Neural cell (in vitro differentiated cells): ENCODE data around the gene SDHB. TPM values are rescaled to one million over a fixed set of nuclear protein-coding genes. Genes with fewer than 3 reads are reported as not detected.

Source experiments
- H2AFZ ChIP-seq: fragments of 200-600, 300-800 bp; sonication (generic), shearing (Covaris generic); 2 replicates; pipeline ENCODE4 v1.6.0; 2014; ENCODE audit warnings: low read depth, mild to moderate bottlenecking, antibody characterized with exemption, low read length, moderate library complexity
- H3F3A ChIP-seq: fragments of 200-600 bp; shearing (Covaris generic); 2 replicates; pipeline ENCODE4 v1.6.1; 2016; ENCODE audit warnings: mild to moderate bottlenecking, moderate library complexity, mixed read lengths, antibody characterized with exemption, low read length; ENCODE audit not compliant: insufficient read depth, poor library complexity, severe bottlenecking
- H3K27ac ChIP-seq: fragments of 200-600, 300-800 bp; sonication (generic), shearing (Covaris generic); 2 replicates; pipeline ENCODE4 v1.5.1; 2014; ENCODE audit warnings: mild to moderate bottlenecking, low read length, moderate library complexity
- H3K27me3 ChIP-seq: fragments of 300-800, 200-600 bp; sonication (generic), shearing (Covaris generic); 2 replicates; pipeline ENCODE4 v1.6.0; 2014; ENCODE audit warnings: mild to moderate bottlenecking, low read depth, low read length, moderate library complexity; ENCODE audit not compliant: insufficient read depth
- H3K36me3 ChIP-seq: fragments of 300-800, 200-600 bp; sonication (generic), shearing (Covaris generic); 2 replicates; pipeline ENCODE4 v1.5.1; 2014; ENCODE audit warnings: mild to moderate bottlenecking, antibody characterized with exemption, low read length, moderate library complexity; ENCODE audit not compliant: insufficient read depth
- H3K4me2 ChIP-seq: fragments of 300-800, 200-600 bp; sonication (generic), shearing (Covaris generic); 2 replicates; pipeline ENCODE4 v1.6.0; 2014; ENCODE audit warnings: mild to moderate bottlenecking, low read length
- H3K4me3 ChIP-seq: fragments of 300-800, 200-600 bp; sonication (generic), shearing (Covaris generic); 2 replicates; pipeline ENCODE4 v1.5.1; 2014; ENCODE audit warnings: mild to moderate bottlenecking, low read length, moderate library complexity
- H3K79me2 ChIP-seq: fragments of 200-600 bp; shearing (Covaris generic); replicated peaks from 2 replicates; pipeline ENCODE4 v1.6.0; 2014; ENCODE audit warnings: mild to moderate bottlenecking, low read length, moderate library complexity; ENCODE audit not compliant: insufficient read depth
- H3K9ac ChIP-seq: fragments of 300-800, 200-600 bp; sonication (generic), shearing (Covaris generic); 2 replicates; pipeline ENCODE4 v1.6.1; 2016; ENCODE audit warnings: mild to moderate bottlenecking, low read length, mixed read lengths
- H3K9me2 ChIP-seq: fragments of 200-600 bp; shearing (Covaris generic); 2 replicates; pipeline ENCODE4 v1.6.1; 2016; ENCODE audit warnings: mild to moderate bottlenecking, low read length, mixed read lengths; ENCODE audit not compliant: insufficient read depth
- H3K9me3 ChIP-seq: fragments of 200-600, 300-800 bp; sonication (generic), shearing (Covaris generic); 2 replicates; pipeline ENCODE4 v1.6.1; 2016; ENCODE audit warnings: mild to moderate bottlenecking, mixed run types, low read length, moderate library complexity, mixed read lengths
- H4K20me1 ChIP-seq: fragments of 200-600 bp; shearing (Covaris generic); 2 replicates; pipeline ENCODE4 v1.6.1; 2016; ENCODE audit warnings: mild to moderate bottlenecking, mixed run types; ENCODE audit not compliant: insufficient read depth
- EP300 ChIP-seq: fragments of 450-650 bp; conservative IDR thresholded peaks from 2 replicates; pipeline ENCODE4 v1.6.1; 2014; ENCODE audit warnings: antibody characterized with exemption, mild to moderate bottlenecking, moderate library complexity; ENCODE audit not compliant: poor library complexity, severe bottlenecking
- EZH2 ChIP-seq: fragments of 200-600, 300-800 bp; shearing (Covaris generic), sonication (generic); IDR thresholded peaks from 2 replicates; pipeline ENCODE4 v1.6.1; 2014; ENCODE audit warnings: antibody characterized with exemption, low read length, borderline replicate concordance, mild to moderate bottlenecking; ENCODE audit not compliant: insufficient read depth, poor library complexity, severe bottlenecking
- MXI1 ChIP-seq: fragments of 450-650 bp; conservative IDR thresholded peaks from 2 replicates; pipeline ENCODE4 v1.6.1; 2014; ENCODE audit warnings: antibody characterized with exemption, mild to moderate bottlenecking; ENCODE audit not compliant: poor library complexity, severe bottlenecking
- POLR2AphosphoS5 ChIP-seq: IDR thresholded peaks from 2 replicates; pipeline ENCODE4 v1.6.1; 2012
- RAD21 ChIP-seq: fragments of 450-650 bp; conservative IDR thresholded peaks from 2 replicates; pipeline ENCODE4 v1.6.1; 2014; ENCODE audit warnings: antibody characterized with exemption, mild to moderate bottlenecking, moderate library complexity
- SMC3 ChIP-seq: fragments of 450-650 bp; conservative IDR thresholded peaks from 2 replicates; pipeline ENCODE4 v1.6.1; 2014; ENCODE audit warnings: antibody characterized with exemption, mild to moderate bottlenecking, moderate library complexity; ENCODE audit not compliant: poor library complexity
- TAF1 ChIP-seq: IDR thresholded peaks from 2 replicates; pipeline ENCODE4 v1.6.1; 2012; ENCODE audit warnings: low read depth
- polyA plus RNA-seq: library from polyadenylated mRNA; depleted of rRNA; stranded (reverse); fragments of >200 nt; gene quantifications from 2 replicates; pipeline ENCODE4 v1.2.3, GENCODE V29; 2014
- TF ChIP-seq, protein P1 (sequence below): fragments of 450-650 bp; IDR thresholded peaks from 2 replicates; pipeline ENCODE4 v1.5.1; 2014; ENCODE audit warnings: antibody characterized with exemption, mild to moderate bottlenecking, moderate library complexity; ENCODE audit not compliant: poor library complexity, severe bottlenecking
- TF ChIP-seq, protein P2 (sequence below): IDR thresholded peaks from 2 replicates; pipeline ENCODE4 v1.6.1; 2012; ENCODE audit warnings: borderline replicate concordance

SDHB gene
- polyA plus RNA-seq, 1 donor from 2014 or later: 129 TPM

DNA sequence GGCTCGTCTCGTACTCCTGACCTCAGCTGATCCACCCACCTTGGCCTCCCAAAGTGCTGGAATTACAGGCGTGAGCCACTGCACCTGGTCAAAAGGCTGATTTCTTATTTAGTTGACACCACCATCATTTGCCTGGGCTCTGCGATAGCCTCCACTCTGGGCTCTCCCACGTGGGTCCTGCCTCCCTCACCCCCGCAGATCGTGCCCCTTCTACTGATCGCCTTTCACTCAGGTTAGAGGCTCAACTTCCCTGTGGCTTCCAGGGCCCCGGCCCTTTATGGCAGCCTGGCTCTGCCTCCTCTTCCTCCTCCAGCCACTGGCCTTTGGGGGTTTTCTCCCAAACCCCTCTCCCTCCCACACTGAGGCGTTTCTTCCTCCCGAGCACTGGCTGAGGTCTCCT is 70.9 kb downstream of the SDHB start:
- Histone ChIP-seq H3K4me2 (no peak overlapping the region), H3K36me3 (no peaks in the 10 kb centered on the region), H3K9me2 (no peaks in the 10 kb centered on the region), H3K27ac (no peak overlapping the region), H4K20me1 (no peaks in the 10 kb centered on the region), H3F3A (no peaks in the 10 kb centered on the region), H3K27me3 (peaks cover 4% of the 10 kb centered on the region), H3K4me3 (no peak overlapping the region), H3K9me3 (no peaks in the 10 kb centered on the region), H3K79me2 (peaks cover 4% of the 10 kb centered on the region), H3K9ac (no peak overlapping the region), H2AFZ (no peak overlapping the region)
- no peak for TF ChIP-seq EZH2
- no peak for TF ChIP-seq SMC3
- TF ChIP-seq MXI1: no peak
- no peak for TF ChIP-seq RAD21
- no peak for TF ChIP-seq TAF1
- no peak for TF ChIP-seq POLR2AphosphoS5
- TF ChIP-seq, protein P1, sequence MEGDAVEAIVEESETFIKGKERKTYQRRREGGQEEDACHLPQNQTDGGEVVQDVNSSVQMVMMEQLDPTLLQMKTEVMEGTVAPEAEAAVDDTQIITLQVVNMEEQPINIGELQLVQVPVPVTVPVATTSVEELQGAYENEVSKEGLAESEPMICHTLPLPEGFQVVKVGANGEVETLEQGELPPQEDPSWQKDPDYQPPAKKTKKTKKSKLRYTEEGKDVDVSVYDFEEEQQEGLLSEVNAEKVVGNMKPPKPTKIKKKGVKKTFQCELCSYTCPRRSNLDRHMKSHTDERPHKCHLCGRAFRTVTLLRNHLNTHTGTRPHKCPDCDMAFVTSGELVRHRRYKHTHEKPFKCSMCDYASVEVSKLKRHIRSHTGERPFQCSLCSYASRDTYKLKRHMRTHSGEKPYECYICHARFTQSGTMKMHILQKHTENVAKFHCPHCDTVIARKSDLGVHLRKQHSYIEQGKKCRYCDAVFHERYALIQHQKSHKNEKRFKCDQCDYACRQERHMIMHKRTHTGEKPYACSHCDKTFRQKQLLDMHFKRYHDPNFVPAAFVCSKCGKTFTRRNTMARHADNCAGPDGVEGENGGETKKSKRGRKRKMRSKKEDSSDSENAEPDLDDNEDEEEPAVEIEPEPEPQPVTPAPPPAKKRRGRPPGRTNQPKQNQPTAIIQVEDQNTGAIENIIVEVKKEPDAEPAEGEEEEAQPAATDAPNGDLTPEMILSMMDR: no peak
- TF ChIP-seq, protein P2, sequence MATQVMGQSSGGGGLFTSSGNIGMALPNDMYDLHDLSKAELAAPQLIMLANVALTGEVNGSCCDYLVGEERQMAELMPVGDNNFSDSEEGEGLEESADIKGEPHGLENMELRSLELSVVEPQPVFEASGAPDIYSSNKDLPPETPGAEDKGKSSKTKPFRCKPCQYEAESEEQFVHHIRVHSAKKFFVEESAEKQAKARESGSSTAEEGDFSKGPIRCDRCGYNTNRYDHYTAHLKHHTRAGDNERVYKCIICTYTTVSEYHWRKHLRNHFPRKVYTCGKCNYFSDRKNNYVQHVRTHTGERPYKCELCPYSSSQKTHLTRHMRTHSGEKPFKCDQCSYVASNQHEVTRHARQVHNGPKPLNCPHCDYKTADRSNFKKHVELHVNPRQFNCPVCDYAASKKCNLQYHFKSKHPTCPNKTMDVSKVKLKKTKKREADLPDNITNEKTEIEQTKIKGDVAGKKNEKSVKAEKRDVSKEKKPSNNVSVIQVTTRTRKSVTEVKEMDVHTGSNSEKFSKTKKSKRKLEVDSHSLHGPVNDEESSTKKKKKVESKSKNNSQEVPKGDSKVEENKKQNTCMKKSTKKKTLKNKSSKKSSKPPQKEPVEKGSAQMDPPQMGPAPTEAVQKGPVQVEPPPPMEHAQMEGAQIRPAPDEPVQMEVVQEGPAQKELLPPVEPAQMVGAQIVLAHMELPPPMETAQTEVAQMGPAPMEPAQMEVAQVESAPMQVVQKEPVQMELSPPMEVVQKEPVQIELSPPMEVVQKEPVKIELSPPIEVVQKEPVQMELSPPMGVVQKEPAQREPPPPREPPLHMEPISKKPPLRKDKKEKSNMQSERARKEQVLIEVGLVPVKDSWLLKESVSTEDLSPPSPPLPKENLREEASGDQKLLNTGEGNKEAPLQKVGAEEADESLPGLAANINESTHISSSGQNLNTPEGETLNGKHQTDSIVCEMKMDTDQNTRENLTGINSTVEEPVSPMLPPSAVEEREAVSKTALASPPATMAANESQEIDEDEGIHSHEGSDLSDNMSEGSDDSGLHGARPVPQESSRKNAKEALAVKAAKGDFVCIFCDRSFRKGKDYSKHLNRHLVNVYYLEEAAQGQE: no peak
- TF ChIP-seq EP300: no peak

DNA sequence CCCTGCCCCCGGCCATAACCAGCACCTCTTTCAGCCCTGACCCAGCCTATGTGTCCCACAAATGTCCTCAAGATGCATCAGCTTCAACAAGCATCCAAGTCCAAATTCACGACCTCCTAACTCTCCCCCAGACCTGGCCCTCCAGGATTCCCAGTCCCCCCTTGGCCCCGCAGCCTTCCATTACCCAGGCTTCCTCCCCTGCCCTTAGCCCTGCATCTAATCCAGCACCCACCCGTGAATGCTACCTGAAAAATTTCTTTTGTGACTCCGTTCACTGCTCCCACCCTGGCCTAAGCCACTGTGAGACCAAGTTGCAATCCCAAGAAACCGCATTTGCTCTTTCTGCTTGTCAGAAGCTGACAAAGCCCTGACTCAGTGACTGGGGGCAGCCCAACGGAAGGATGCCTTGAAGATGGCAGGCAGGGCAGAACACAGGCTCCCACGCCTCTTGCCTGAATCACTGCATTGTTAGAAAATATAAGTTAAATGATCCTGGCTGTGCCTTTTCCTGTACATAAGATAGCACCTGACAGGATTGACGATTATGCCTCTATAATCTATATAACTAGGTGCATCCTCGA is 72.5 kb downstream of the SDHB start:
- H2AFZ ChIP-seq: no peak overlapping the region
- TF ChIP-seq EP300 (no peak), EZH2 (no peak), MXI1 (no peak), TAF1 (no peak), POLR2AphosphoS5 (no peak), RAD21 (no peak), SMC3 (no peak)
- TF ChIP-seq, protein P2: no peak
- TF ChIP-seq, protein P1: no peak
- H3K4me2 ChIP-seq: no peak overlapping the region
- no peaks in the 10 kb centered on the region for H3F3A ChIP-seq
- no peaks in the 10 kb centered on the region for H3K9me3 ChIP-seq
- H3K27ac ChIP-seq: no peak overlapping the region
- peaks cover 4% of the 10 kb centered on the region for H3K79me2 ChIP-seq
- no peaks in the 10 kb centered on the region for H3K9me2 ChIP-seq
- no peak overlapping the region for H3K9ac ChIP-seq
- no peak overlapping the region for H3K4me3 ChIP-seq
- peaks cover 4% of the 10 kb centered on the region for H3K27me3 ChIP-seq
- H4K20me1 ChIP-seq: no peaks in the 10 kb centered on the region
- no peaks in the 10 kb centered on the region for H3K36me3 ChIP-seq
